ENCODE measurements around the gene DDIT3. TPM values are rescaled to one million over a fixed set of nuclear protein-coding genes. Genes with fewer than 3 reads are reported as not detected.
"Not testable (repeated sequence)": the region's sequence is repeated elsewhere in the genome, so short reads cannot be mapped to it uniquely, and the experiment has no call there.

DDIT3 gene
- total RNA-seq, 4 donors from 2014 or later, result 5.1 to 23.3 (median 15.4) TPM

DNA sequence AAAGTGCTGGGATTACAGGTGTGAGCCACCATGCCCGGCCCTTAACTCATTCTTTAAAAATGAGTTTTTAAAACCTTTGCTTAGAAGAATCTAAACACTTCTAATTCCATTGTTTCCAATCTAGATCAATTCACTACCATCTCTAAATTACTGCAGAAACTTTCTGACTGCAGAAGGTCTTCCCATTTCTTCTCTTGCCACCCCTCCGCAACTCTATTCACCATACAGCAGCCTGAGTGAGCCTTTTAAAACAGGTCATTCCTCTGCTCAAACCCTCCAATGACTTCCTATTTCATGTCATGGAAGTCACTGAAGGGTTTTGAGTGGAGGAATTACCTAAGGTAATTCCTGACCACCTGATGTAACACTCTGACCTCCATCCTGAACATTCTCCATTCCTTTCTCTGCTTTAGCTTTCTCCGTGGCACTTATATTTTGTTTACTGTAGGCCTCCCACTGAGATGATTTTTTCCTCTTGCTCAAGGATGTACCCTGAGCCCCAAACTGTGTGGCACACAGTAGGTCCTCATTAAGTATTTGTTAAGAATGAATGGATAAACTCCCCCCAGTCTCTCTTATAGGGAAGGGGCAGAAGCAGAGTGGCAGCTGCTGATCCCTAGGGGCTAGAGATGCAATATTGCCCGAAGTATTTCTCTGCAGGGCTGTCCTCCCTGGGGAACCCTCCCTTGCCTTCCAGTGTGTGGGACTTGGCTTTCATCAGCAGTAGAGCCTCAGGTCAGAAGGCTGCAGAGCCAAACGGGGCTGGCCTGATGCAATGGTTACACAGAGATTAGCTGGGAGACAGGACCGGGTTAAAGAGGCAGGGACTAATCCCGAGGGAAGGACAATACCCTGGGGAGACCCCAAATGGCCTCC is 1.2 kb downstream of the DDIT3 start:
- H3K9me3 ChIP-seq, result no peaks in the 10 kb centered on the region
- peak overlapping the region; percentile 57 to 93 (median 72) for H3K4me3 ChIP-seq
- peak in 1 of 4 donors; percentile 13 for TF ChIP-seq POLR2A (IDR thresholded peaks at IDR 0.05)
- TF ChIP-seq, protein P1, sequence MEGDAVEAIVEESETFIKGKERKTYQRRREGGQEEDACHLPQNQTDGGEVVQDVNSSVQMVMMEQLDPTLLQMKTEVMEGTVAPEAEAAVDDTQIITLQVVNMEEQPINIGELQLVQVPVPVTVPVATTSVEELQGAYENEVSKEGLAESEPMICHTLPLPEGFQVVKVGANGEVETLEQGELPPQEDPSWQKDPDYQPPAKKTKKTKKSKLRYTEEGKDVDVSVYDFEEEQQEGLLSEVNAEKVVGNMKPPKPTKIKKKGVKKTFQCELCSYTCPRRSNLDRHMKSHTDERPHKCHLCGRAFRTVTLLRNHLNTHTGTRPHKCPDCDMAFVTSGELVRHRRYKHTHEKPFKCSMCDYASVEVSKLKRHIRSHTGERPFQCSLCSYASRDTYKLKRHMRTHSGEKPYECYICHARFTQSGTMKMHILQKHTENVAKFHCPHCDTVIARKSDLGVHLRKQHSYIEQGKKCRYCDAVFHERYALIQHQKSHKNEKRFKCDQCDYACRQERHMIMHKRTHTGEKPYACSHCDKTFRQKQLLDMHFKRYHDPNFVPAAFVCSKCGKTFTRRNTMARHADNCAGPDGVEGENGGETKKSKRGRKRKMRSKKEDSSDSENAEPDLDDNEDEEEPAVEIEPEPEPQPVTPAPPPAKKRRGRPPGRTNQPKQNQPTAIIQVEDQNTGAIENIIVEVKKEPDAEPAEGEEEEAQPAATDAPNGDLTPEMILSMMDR (IDR thresholded peaks at IDR 0.05), result no peak
- DNase-seq, result no peak
- 23 to 39% methylated on average over 4 to 7 of the region's 7 CpGs for WGBS, 2 donors
- intact Hi-C loops (cut with DNase I), result no loop called here
- H3K27ac ChIP-seq, result peak overlapping the region; percentile 96 to 100 (median 99)
- peaks cover 46 to 77% (median 49%) of the 10 kb centered on the region in 3 donors for H3K4me1 ChIP-seq
- H3K27me3 ChIP-seq, result no peaks in the 10 kb centered on the region
- peaks cover 17 to 45% (median 22%) of the 10 kb centered on the region in 3 donors for H3K36me3 ChIP-seq

DNA sequence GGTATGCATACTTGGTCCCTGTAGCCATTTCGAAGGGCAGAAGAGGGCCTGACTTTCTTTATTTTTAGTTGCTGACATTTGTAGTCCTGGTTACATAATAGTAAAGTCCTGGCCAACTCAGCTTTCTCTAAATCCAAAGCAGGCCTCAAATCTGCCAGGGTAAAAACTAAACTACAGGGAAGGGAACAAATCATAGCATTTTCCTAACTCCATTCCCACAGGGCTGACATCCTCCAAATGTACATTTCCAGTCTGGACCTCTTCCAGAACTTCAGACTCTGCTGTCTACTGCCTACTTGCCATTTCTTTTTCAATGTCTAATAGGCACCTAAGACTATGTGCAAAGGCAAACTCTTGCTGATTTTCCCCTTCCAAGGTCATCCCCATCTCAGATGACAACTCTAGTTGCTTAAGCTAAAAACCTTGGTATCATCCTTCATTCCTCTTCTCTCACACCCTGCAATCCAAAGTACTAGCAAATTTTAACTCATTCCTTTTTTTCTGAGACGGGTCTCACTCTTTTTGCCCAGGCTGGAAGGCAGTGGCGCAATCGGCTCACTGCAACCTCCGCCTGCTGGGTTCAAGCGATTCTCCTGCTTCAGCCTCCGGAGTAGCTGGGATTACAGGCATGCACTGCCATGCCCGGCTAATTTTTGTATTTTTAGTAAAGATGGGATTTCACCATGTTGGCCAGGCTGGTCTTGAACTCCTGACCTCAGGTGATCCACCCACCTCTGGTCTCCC is 2.0 kb downstream of the DDIT3 start:
- peak overlapping the region in 3 of 4 donors; percentile 2 to 93 (median 69) for H3K4me3 ChIP-seq

DNA sequence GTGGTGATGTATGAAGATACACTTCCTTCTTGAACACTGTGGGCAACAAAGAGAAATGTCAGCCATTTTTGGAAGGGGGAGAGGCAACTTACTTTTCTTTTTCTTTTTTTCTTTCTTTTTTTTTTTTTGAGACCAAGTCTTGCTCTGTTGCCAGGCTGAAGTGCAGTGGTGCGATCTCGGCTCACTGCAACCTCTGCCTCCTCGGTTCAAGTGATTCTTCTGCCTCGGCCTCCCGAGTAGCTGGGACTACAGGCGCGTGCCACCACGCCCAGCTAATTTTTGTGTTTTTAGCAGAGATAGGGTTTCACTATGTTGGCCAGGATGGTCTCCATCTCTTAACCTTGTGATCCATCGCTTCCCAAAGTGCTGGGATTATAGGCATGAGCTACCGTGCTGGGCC is 2.6 kb downstream of the DDIT3 start:
- peak overlapping the region; percentile 24 to 100 (median 99) for H3K27ac ChIP-seq
- H3K9me3 ChIP-seq; intact Hi-C loops (cut with DNase I); DNase-seq; H3K27me3 ChIP-seq: not testable (repeated sequence)
- H3K4me1 ChIP-seq, result peaks cover 38 to 66% (median 38%) of the 10 kb centered on the region in 3 donors
- H3K36me3 ChIP-seq, result peaks cover 17 to 56% (median 29%) of the 10 kb centered on the region in 3 donors
- 82 to 83% methylated on average over 10 of the region's 10 CpGs for WGBS, 2 donors
- H3K4me3 ChIP-seq, result peak overlapping the region in 1 of 4 donors; percentile 69

More for the DNA sequence above, 2.0 kb downstream of the DDIT3 start:
- TF ChIP-seq POLR2A (IDR thresholded peaks at IDR 0.05), result no peak
- TF ChIP-seq, protein P1 (IDR thresholded peaks at IDR 0.05), result no peak
- Histone ChIP-seq H3K9me3 (no peaks in the 10 kb centered on the region), H3K4me1 (peaks cover 38 to 69% (median 40%) of the 10 kb centered on the region in 3 donors), H3K27ac (peak overlapping the region; percentile 24 to 100 (median 99)), H3K27me3 (no peaks in the 10 kb centered on the region), H3K36me3 (peaks cover 17 to 50% (median 24%) of the 10 kb centered on the region in 3 donors)
- DNase-seq, result no peak
- intact Hi-C loops (cut with DNase I), result no loop called here
- 43 to 59% methylated on average over 8 of the region's 8 CpGs for WGBS, 2 donors

DNA sequence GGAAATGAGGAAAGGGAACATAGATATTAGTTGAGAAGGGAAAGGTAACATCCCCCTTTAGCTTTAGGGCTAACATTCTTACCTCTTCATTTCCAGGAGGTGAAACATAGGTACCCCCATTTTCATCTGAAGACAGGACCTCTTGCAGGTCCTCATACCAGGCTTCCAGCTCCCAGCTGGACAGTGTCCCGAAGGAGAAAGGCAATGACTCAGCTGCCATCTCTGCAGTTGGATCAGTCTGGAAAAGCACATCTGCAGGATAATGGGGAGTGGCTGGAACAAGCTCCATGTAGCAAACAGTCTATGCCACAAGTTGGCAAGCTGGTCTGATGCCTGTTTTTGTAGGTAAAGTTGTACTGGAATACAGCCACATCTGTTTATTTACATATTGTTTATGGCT is 3.1 kb downstream of the DDIT3 start:
- 0 to 44% methylated on average over 1 of the region's 1 CpG for WGBS, 2 donors
- Histone ChIP-seq H3K27ac (peak overlapping the region; percentile 36 to 99 (median 82)), H3K4me3 (no peak overlapping the region), H3K27me3 (no peaks in the 10 kb centered on the region), H3K36me3 (peaks cover 17 to 62% (median 33%) of the 10 kb centered on the region in 3 donors), H3K4me1 (peaks cover 36 to 64% (median 38%) of the 10 kb centered on the region in 3 donors), H3K9me3 (no peaks in the 10 kb centered on the region)
- TF ChIP-seq POLR2A (IDR thresholded peaks at IDR 0.05), result no peak
- TF ChIP-seq, protein P1 (IDR thresholded peaks at IDR 0.05), result no peak
- intact Hi-C loops (cut with DNase I), result no loop called here
- no peak for DNase-seq

DNA sequence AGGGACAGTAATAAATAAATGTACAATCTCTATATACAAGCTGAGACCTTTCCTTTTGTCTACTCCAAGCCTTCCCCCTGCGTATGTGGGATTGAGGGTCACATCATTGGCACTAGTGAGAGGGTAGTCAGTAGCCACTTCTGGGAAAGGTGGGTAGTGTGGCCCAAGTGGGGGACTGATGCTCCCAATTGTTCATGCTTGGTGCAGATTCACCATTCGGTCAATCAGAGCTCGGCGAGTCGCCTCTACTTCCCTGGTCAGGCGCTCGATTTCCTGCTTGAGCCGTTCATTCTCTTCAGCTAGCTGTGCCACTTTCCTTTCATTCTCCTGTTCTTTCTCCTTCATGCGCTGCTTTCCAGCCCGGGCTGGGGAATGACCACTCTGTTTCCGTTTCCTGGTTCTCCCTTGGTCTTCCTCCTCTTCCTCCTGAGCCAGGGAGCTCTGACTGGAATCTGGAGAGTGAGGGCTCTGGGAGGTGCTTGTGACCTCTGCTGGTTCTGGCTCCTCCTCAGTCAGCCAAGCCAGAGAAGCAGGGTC is 3.6 kb downstream of the DDIT3 start:
- H3K4me1 ChIP-seq, result peaks cover 31 to 59% (median 34%) of the 10 kb centered on the region in 3 donors
- DNase-seq, result no peak
- H3K27me3 ChIP-seq, result no peaks in the 10 kb centered on the region
- 82 to 87% methylated on average over 10 to 11 of the region's 11 CpGs for WGBS, 2 donors
- peak overlapping the region; percentile 36 to 99 (median 82) for H3K27ac ChIP-seq
- peaks cover 17 to 67% (median 38%) of the 10 kb centered on the region in 3 donors for H3K36me3 ChIP-seq
- intact Hi-C loops (cut with DNase I), result no loop called here
- TF ChIP-seq, protein P1 (IDR thresholded peaks at IDR 0.05), result no peak
- no peak for TF ChIP-seq POLR2A (IDR thresholded peaks at IDR 0.05)
- H3K4me3 ChIP-seq, result no peak overlapping the region
- no peaks in the 10 kb centered on the region for H3K9me3 ChIP-seq
